Activated effector memory CD4-positive, alpha-beta T cell treated with anti-CD3 and anti-CD28 coated beads, Interleukin-2, amount 50 U/mL, for 16 hours (primary cell): ENCODE data around the gene EEFSEC.

Experiments
- DNase-seq: peaks from one replicate; pipeline ENCODE4 v3.0.0-alpha.2; 2020

The EEFSEC gene

DNA sequence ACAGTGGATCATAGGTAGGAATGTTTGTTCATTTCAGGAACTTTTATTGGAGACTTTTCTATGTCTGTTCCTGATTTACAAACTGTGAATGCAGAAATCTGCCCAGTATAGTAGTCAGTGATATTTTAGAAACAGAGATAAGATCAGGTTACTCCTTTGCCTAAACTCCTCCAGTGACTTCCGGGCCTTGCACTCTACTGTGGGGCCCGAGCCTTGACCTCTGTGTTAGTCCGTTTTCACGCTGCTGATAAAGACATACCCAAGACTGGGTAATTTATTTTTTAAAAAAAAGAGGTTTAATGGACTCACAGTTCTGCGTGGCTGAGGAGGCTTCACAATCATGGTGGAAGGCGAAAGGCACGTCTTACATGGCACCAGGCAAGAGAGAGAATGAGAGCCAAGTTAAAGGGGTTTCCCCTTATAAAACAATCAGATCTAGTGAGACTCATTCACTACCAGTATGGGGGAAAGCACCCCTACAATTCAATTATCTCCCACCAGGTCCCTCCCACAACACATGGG lies 186.3 kb downstream of the EEFSEC start:
- no peak for DNase-seq

DNA sequence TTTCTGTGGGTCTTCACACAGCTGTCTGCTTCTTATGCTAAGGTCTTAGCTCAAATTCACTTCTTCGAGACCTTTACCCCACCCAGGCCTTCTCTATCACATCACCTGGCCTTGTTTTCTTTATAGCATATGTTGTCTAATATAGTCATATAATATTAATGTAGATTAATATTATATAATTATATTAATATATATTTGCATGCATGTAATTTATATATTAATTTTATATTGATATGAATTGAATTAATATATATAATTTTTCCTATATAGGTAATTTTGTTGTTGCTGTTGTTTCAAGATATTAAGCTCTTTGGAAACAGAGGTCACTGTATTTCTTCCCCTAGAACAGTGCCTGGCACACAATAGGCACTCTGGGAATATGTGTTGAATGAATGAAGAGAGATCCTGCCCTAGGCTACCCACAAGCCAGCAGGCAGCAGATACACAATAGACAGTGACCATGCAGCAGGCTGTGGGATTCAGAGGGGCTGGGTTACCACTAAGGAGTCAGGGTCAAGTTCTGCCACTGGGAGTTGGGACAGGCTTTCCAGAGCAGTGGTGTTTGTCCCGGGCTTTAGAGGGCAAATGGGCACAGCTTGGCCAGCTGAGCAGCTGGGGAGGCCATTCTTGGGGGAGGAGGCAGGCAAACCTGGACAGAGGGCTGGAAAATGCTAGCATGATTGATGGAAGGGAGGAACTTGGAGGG lies 187.1 kb downstream of the EEFSEC start:
- no peak for DNase-seq

DNA sequence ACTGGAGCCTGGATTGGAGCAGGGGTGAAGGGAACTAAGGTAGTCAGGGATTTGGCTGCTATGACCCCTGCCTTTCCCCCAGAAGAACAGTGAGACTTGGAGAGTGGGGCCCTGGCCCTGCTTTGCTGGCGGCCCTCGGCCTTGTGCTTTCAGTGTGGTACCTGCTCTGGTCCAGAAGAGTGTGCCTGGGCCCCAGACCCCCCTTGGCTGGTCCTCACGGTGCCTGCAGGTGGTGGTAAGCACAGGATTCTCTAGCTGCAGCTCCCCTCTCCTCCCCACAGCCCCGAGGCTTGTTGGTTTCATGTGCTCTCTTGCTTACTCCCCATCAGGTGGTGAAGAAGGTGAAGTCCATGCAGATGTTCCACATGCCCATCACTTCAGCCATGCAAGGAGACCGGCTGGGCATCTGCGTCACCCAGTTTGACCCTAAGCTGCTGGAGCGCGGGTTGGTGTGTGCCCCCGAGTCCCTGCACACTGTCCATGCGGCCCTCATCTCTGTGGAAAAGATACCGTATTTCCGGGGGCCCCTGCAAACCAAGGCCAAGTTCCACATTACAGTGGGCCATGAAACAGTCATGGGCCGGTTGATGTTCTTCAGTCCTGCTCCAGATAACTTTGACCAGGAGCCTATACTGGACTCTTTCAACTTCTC lies 187.7 kb downstream of the EEFSEC start:
- no peak for DNase-seq

DNA sequence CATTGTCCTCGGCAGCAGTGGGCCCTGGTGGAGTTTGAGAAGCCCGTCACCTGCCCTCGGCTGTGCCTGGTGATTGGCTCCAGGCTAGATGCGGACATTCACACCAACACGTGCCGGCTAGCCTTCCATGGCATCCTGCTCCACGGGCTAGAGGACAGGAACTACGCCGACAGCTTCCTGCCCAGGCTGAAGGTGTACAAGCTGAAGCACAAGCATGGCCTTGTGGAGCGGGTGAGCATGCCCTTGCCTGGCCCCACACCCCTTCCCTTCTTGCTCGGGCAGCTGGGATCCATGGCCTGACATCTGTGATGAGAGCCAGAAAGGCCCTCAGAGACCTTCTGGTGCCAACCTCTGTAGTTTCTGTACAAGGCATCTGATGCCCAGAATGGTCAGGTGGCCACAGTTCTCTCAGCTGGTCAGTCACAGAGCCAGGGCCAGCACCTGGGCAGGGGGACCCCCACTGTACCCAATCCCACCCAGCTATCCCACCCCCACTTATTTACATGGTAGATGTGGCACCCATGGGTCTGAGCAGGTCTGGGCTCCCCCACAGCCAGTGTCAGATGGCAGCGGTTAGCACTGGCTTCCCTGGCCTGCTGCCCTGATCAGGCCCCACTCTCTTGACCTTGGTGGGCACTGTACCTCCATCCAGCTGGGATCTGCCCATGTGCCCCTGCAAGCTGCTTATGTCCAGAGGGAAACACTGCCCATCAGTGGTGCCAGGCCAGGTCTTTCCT lies 188.5 kb downstream of the EEFSEC start:
- DNase-seq, result no peak

DNA sequence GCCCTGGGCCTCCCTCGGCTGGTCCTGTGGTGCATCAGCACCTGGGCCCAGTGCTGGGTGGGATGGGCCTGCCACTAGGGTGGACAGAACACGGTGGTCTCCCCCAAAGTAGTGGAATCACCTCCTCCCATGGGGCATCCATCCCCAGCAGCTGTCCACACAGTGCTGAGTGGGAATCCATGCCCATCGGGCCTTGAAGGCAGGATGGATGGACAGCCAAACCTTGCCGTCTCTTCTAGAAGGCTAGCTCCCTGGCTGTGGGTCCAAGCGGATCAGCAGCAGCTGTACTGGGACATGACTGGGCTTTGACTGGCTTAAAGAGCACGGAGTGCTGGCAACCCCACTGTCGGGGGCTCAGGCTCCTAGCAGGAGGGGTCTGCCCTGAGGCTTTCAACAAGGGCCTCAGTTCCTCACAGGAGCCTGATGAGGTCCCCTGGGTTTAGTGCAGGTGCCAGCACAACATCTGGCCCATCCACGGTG lies 189.5 kb downstream of the EEFSEC start:
- DNase-seq, result no peak

DNA sequence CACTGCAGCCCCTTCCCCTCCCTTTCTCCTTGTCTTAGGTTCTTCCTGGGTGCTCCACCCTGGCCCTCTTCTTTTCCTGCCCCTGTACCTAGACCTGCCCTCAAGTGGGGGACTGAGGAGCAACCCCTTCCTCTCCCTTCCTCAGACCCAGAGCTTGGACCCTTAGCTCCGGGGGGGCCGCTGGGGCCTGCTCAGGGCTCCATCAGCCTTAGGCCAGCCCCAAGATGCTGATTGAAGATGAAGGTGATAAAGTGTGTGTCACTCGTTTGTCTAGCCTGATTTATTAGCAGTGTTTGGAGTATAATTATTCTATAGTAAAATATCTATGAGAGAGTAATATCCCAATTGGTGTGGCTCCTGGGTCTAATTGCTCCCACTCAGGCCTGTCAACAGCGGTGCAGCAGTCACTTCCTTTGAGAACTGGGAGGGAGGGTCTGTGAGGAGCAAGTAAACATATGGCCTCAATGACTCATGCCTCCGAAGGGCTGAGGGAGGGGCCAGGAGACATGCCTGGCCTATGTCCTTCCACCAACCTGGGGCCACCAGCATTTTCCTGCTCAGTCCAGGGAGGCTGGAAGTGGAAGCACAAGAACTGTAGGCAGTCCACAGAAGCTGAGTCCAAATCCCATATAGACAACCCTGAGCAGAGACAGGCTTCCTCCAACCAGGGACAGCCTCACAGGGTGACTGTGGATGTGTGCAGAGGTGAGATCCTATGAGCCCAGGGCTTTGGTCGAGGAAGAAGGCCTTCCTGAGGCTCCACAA lies 190.2 kb downstream of the EEFSEC start:
- no peak for DNase-seq

DNA sequence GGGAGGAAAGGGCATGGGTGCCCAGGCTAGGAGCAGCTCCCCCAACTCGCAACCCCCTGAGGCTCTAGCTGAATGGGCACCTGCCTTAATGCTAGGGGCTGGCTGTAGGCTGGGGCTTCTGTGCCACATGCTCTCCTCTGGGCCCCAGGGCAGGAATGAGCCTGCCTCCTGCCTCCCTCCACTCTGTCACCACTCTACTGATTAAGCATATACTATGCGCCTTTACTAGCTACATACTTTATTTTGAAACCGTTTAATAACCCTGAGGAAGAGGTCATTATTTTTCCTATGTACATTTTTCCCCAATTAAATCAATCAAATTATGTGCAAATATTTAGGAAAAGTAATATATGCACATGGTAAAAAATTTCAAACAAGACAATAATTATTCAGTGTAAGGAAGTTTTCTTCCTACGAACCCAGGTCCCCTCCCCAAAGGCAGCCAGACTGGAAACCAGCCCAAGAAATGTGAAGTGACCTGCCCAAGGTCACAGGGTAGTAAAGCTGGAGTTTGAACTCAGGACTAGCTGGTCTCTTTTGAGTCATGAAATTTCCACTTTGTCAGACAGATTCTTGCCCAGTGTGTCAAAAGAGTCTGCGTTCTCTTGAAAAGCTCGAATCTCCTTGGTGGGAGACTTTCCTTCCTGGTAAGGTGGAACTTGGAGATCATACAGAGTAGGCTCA lies 190.9 kb downstream of the EEFSEC start:
- no peak for DNase-seq

DNA sequence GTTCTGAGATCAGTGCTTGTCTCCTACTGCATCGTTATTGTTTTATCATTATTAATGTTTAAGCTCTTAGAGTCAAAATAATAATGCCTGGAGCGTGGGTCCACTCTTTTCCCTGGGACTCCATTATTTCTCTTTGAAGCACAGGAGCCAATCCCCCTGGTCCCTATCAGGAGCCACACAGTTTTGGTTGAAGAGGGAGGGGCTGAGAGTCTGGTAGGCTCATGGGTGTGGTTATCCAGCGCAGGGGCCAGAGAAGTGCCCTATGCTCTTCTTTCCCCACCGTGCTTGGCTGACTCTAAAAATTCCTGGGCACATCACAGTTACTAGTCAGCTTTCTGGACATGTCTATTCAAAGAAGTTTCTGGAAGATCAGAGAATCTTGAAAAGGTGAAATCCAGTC lies 191.9 kb downstream of the EEFSEC start:
- DNase-seq, result no peak

DNA sequence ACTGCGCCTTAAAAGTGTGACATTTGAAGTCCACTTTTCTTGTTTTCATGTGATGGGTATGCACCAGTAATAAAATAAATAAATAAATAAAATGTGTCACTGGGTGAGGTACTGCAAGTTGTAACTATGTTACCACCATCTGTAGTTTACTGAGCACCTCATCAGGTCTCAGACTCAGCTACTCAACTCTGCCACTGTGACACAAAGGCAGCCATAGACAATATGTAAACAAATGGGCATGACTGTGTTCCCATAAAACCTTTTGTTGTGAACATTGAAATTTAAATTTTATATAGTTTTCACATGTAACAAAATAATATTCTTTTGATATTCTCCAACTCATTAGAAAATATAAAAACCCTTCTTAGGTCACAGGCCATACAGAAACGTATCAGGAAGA lies 193.3 kb downstream of the EEFSEC start:
- no peak for DNase-seq

DNA sequence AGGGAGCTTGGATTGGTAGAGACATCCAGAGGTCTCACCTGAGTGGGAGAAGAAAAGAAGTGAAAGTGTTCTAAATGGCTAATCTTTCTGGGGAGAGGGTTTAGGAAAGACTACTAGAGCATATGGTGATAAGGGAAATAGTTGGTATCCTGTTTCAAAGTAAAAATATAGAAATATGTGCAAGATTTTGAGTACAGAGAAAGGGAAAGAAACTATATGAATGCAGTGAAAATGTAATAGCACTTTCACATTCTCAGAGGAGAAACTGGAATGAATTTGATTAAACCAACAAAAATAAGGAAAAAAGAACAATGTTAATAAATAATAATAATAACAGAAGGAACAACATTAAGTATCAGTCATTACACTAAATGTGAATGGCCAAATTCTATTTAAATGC lies 194.0 kb downstream of the EEFSEC start:
- DNase-seq, result no peak

DNA sequence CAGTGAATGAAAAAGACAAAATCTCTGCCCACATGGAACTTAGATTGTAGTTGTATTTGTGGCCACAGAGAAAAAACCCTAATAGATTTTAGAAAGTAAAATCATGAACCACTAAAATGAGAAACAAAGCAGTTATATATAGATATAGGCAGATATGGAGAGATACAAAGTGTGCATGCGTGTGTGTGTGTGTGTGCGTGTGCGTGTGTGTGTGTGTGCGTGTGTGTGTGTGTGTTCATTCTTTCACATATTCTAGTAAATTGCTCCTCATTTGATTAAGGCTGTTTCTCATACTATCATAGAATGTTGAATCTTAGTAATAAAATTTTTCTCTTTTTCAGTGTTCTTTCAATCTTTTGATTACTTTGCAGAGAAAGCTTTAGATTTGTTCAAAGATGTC lies 194.8 kb downstream of the EEFSEC start:
- no peak for DNase-seq

DNA sequence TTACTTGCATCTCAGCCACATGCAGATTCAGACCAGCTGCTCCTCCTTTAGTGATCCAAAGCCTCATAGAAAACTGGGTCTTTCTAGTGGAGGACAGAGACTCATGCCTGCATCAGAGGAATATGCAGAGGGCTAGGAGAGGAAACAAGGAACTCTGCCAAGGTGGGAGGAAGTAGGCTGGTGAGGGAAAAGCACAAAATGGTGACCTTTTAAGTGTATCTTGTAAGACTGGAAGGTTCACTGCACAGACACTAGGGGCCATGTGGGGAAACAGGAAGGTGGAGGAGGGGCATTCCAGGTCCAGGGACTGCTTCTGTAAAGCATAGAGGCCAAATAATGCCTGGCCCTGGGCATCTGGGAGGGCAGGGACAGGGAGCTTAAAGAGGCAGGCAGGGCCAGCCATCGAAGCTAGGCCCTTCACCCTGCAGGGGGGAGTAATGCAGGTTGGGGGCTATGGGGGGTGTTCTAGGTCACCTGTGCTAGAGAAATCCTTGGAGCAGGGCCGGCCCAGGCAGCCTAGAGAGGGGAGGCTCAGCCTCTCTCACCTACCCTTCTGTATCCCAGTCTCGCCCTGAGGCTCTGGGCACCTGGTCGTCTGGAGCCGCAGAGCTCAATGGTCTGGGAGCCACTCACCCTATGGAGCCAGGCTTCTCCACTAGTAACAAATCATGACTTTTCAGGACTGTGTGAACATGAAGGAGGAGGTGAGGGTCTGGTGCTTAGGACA lies 195.7 kb downstream of the EEFSEC start:
- no peak for DNase-seq

DNA sequence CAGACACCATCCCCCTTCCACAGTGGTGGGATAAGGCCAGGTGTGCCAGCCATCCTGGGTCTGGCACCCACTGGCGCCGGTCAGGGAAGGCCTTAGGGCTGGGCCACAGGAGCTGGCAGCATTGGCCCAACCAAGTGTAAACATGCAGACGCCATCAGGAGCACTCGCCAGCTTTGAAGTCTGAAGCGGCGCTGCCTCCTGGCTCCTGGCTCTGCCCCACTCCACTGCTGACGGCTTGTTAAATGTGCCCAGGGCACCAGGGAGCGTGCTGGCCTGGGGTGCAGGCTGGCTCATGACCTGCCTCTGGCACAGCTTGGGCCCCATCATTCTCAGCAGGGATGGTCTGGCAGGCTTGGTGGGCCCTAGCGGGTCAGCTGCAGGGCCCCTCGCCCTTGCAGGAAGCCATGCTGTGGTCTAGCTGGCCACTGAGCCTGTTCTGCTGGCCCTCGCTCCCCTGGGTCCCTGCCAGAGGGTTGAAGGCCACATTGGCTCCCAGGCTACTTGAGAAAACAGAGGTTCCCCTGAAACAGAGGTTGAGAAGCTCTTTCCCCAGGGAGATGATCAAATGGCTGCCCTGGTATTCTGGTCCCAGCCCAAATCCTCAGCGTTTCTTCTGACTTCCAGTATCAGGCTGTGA lies 196.8 kb downstream of the EEFSEC start:
- no peak for DNase-seq

DNA sequence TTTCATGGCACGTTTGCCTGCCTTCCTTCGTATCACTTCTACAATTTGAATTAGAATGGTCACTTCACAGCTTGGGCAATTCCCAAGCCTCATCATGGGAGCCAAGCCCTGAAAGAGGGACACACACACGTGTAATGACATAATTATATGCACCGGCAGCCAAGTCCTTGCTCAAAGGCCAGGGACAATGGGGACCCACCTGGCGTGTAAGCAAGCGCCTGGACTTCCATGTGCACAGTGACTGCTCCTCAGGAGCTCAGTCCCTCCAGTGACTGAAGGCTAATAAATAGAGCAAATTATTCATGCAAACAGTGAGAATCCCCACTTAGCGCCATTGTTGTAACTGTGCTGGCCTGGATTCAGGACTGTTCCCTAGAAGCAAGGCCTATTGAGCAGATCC lies 198.3 kb downstream of the EEFSEC start:
- no peak for DNase-seq

DNA sequence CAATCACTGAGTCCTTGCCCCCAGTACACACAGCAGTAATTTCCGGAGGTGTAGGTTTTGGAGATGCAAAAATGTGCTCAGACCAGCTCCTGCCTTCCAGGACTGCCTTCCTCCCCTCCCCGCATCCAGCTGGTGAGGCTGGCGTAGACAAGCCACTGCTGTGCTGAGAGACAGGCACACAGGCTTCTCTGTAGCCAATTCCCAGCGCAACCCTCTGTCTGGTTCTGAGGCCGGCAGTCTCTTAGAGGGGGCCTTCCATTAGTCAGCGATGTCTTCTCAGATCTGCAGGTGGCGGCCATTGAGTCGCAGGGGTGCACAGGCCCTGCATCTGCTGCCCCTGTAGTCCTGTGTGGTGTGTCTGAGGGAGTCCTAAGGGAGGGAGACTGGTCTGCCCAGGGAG lies 199.0 kb downstream of the EEFSEC start:
- DNase-seq, result no peak

DNA sequence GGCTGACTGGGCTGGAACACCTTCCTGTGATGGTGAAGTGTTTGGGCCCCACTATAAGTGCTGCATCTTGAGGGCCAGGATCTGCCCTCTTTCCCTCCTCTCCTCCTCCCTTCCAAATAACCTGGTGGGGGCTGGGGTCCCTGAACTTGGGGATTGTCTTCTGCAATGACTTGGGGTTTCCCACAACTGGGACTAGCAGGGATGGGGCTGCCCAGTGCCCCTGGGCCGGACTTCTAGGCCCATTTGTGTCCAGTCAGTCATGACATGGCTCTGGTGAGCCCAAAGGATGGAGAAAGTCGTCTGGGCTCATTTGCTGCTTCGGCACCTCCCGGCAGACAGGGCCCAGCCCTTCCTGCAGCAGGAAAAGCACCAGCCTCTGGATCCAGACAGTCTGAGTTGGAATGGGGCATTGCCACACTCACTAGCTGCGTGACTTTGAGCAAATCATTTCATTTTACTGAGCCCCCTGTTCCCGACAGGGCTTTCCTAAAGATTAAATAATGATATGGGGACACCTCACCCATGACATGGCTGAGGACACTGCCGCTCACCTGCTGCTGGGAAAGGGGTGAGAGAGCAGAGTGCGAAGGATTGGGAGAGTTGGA lies 200.2 kb downstream of the EEFSEC start:
- no peak for DNase-seq

DNA sequence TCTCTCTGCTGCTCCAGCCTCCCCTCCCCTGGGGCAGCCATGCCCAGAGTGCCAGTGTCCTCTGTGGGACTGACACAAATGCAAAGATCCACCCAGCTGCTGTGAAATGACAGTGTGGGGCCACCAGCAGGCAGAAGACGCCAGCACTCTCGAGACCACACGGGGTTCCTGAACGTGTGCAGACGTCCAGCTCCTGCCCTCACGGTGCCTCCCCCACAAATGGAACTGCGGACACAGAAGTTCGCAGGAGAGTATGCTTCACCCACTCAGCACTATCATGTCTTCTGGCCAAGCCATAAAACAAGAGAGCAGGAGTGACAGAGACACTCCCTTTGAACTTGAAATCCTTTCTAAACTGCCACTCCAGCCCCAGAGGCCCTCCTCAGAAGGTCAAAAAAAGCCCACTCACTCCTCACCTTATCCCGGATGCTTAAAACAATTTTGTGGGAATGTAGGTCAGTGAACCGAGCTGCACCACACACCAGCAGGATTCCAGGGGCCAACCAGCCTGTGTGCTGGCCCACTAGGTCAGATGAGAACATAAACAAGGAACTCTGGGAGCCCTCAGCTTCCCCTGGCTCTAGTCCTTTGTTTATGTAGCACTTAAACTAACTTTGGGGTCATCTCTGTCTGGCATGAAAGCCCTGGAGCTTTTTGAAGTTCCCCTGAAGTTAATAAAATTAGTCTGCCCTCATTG lies 200.9 kb downstream of the EEFSEC start:
- no peak for DNase-seq

DNA sequence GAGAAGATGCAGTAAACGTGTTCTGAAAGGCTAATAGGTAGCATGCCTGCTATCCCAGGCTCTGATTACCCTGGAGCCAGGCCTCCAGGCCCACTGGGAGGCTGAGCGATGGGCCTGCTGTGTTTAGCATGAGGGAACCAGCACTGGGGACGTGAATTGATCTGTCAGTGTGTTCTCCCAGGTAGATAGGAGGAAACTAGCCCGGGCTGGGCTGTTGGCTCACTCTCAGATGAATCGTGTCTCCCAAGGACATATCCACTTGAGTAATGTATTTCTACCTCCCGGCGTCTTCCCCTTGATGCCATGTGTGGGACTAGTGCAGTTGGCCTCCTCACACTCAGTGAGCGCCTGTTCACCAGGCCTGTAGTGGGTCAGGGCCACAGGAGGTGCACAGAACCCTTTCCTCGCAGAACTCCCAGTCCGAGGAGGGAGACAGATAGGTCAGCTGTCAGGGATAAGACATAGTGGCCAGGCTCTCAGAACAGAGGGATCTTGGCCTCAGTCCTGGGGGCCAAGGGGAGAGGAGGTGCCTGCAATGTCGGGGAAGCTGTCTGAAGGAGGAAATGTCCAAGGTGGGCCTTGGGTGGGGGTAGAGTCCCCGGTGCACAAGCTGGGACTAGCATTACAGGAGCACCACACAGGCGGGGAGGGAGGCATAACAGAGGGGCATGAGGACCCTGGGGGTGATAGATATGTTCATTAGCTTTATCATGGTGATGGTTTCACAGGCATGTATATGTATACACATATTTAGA lies 201.7 kb downstream of the EEFSEC start:
- no peak for DNase-seq

DNA sequence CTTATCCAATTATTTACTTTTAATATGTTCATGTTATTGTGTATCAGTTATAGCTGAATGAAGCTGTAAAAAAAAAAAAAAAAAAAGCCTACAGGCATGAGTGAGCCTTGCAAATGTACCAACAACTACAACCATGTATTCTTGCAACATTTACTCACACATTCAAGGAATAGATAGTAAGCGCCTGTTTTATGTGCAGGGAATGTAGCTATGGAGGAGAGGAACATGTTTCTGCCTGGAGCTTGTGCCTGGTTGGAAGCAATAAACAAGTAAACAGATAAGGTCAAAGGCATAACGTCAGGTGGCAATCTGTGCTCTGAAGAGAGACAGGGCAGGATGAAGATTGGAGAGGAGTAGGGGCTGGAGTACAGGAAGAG lies 202.2 kb downstream of the EEFSEC start:
- DNase-seq, result no peak
